DND-41 (cell line): ENCODE data around the gene PRIMA1.

Experiments used
- EZH2 ChIP-seq: IDR thresholded peaks from 3 replicates; pipeline ENCODE4 v1.6.1; 2012; ENCODE audit warnings: borderline replicate concordance, low read depth, mild to moderate bottlenecking, moderate library complexity, low read length, inconsistent platforms; ENCODE audit not compliant: severe bottlenecking
- TF ChIP-seq, protein P1 (sequence below): IDR thresholded peaks from 2 replicates; pipeline ENCODE4 v1.5.1; 2012; ENCODE audit warnings: borderline replicate concordance, low read length, moderate library complexity, mild to moderate bottlenecking; ENCODE audit not compliant: poor library complexity, severe bottlenecking; ENCODE audit errors: extremely low read depth

DNA sequence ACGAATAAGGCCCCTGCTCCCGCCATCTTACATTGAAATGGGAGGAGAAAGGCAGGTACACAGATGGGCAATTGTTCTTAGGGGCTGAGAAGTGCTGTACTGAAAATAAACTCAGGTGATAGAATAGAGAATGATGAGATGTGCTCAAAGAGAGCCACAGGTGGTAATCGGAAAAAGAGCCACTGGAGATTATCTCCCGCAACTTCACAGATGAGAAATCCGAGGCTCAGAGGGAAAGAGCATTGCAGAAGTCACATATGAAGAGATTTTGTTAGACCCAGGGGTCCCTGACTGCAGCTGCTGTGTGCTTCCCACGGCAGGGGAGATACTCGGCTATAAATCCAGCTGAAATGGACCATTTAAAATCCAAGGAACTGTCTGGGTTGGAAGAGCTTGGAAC, 73.7 kb downstream of the PRIMA1 start:
- TF ChIP-seq, protein P1, sequence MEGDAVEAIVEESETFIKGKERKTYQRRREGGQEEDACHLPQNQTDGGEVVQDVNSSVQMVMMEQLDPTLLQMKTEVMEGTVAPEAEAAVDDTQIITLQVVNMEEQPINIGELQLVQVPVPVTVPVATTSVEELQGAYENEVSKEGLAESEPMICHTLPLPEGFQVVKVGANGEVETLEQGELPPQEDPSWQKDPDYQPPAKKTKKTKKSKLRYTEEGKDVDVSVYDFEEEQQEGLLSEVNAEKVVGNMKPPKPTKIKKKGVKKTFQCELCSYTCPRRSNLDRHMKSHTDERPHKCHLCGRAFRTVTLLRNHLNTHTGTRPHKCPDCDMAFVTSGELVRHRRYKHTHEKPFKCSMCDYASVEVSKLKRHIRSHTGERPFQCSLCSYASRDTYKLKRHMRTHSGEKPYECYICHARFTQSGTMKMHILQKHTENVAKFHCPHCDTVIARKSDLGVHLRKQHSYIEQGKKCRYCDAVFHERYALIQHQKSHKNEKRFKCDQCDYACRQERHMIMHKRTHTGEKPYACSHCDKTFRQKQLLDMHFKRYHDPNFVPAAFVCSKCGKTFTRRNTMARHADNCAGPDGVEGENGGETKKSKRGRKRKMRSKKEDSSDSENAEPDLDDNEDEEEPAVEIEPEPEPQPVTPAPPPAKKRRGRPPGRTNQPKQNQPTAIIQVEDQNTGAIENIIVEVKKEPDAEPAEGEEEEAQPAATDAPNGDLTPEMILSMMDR, result no peak
- TF ChIP-seq EZH2, result no peak
